C4-2B (cell line): ENCODE results near the gene ABAT.

ENCODE experiments used
- ZFX ChIP-seq: fragments of 450-650 bp; IDR thresholded peaks from 2 replicates; pipeline ENCODE4 v1.6.1; 2017
- TF ChIP-seq, protein P1 (sequence below): fragments of 450-650 bp; conservative IDR thresholded peaks from 2 replicates; pipeline ENCODE4 v1.5.1; 2017; ENCODE audit warnings: mild to moderate bottlenecking

DNA sequence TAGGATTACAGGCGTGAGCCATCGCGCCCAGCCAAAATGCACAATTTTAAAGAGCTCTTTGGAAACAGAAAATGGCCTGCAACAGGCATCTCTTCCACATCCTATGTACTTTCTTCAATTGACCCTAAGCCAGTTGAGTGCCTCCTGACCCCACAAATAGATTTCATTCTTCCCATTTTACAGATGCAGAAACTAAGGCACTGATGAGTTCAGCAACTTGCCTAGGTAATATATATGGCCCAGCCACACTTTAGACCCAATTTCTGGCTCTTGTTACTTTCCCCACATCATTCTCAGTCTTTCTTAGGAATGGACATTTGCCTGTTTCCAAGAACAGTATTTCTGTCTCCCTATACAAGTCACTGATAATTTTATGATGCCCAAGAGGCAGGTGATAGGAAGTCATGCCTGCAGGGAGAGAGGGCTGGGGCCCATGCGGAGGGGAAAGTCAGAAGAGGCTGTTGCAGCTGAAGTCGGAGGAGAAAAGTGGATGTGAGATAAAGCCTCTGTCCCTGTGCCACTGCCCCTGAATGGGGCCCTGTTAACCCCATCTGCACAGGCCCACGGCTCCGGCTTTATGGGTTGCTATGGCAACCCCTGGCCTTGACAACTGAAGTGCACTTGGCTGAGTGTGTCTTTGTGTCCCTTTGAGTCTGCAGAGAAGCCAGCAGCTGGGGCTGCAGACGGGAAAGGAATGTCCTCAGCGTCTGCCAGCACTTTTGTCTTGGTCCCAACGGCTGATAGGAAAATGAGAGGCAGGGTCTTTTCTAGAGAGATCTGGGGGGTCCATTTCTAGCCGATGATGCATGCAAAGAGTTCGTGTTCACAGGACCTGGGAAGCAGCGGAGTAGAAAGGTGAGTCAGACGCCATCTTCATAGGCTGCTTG, 45.9 kb downstream of the ABAT start:
- TF ChIP-seq, protein P1, sequence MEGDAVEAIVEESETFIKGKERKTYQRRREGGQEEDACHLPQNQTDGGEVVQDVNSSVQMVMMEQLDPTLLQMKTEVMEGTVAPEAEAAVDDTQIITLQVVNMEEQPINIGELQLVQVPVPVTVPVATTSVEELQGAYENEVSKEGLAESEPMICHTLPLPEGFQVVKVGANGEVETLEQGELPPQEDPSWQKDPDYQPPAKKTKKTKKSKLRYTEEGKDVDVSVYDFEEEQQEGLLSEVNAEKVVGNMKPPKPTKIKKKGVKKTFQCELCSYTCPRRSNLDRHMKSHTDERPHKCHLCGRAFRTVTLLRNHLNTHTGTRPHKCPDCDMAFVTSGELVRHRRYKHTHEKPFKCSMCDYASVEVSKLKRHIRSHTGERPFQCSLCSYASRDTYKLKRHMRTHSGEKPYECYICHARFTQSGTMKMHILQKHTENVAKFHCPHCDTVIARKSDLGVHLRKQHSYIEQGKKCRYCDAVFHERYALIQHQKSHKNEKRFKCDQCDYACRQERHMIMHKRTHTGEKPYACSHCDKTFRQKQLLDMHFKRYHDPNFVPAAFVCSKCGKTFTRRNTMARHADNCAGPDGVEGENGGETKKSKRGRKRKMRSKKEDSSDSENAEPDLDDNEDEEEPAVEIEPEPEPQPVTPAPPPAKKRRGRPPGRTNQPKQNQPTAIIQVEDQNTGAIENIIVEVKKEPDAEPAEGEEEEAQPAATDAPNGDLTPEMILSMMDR, result no peak
- no peak for TF ChIP-seq ZFX
